ENCODE results near the gene EHBP1L1.

Gene EHBP1L1

GRCh38 chr11:65580031-65580692 is 4.3 kb downstream of the EHBP1L1 start:
- Histone ChIP-seq H3K4me3 (no peak overlapping the region), H3K27ac (peak overlapping the region; percentile 15 to 33)
- no peak for DNase-seq (ENCODE audit: low spot score)
- no peak for TF ChIP-seq CTCF (IDR thresholded peaks at IDR 0.05)

GRCh38 chr11:65580756-65581155 is 4.9 kb downstream of the EHBP1L1 start:
- no peak for DNase-seq (ENCODE audit: low spot score)
- TF ChIP-seq CTCF (IDR thresholded peaks at IDR 0.05): no peak
- H3K27ac ChIP-seq: peak overlapping the region; percentile 15 to 33
- no peak overlapping the region for H3K4me3 ChIP-seq

- no peak for TF ChIP-seq CTCF (IDR thresholded peaks at IDR 0.05)
- H3K27ac ChIP-seq: peak overlapping the region; percentile 13 to 33
These were observed 6.1 kb downstream of the EHBP1L1 start for GRCh38 chr11:65581928-65582327.

GRCh38 chr11:65583589-65583988 is 7.7 kb downstream of the EHBP1L1 start:
- H3K4me3 ChIP-seq: no peak overlapping the region
- no peak for TF ChIP-seq CTCF (IDR thresholded peaks at IDR 0.05)
- no peak for DNase-seq (ENCODE audit: low spot score)
- H3K27ac ChIP-seq: peak overlapping the region in 1 of 2 donors; percentile 25

More at GRCh38 chr11:65581928-65582327, 6.1 kb downstream of the EHBP1L1 start:
- H3K4me3 ChIP-seq: no peak overlapping the region
- no peak for DNase-seq (ENCODE audit: low spot score)

DNA sequence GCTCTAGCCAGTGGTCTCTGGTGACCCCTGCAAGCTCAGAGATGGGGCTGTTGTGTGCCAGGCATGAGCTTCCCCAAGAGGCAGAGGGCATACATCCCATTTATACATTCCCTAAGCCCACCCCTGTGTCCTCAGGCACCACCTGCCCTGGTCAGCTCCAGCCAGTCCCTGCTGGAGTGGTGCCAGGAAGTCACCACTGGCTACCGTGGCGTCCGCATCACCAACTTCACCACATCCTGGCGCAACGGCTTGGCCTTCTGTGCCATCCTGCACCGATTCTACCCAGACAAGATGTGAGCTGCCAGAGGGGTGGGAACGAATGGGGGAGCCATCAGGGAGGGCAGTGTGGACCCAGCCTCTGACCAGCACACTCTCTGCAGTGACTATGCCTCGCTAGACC is 8.3 kb downstream of the EHBP1L1 start:
- no peak for TF ChIP-seq CTCF (IDR thresholded peaks at IDR 0.05)
- DNase-seq (ENCODE audit: low spot score): no peak
- Histone ChIP-seq H3K4me3 (no peak overlapping the region), H3K27ac (peak overlapping the region in 1 of 2 donors; percentile 25)

- no peak for DNase-seq (ENCODE audit: low spot score)
- peak overlapping the region in 1 of 2 donors; percentile 91 for H3K27ac ChIP-seq
- no peak overlapping the region for H3K4me3 ChIP-seq
- no peak for TF ChIP-seq CTCF (IDR thresholded peaks at IDR 0.05)
These were observed 8.9 kb downstream of the EHBP1L1 start for GRCh38 chr11:65584723-65585171.
